Muscle layer of duodenum (tissue), 2 donors: Measurements from ENCODE around the gene ELMOD2.
A peak's percentile ranks its signal among the peaks of the same experiment; 100 is the strongest.
"Not testable (repeated sequence)": the region's sequence is repeated elsewhere in the genome, so short reads cannot be mapped to it uniquely, and the experiment has no call there.

Source experiments
- H3K27ac ChIP-seq: one replicate; pipeline ENCODE4 v1.7.0; 2013; ENCODE audit warnings: mild to moderate bottlenecking, low read length
- H3K27me3 ChIP-seq: one replicate; pipeline ENCODE4 v1.7.0; 2013; ENCODE audit warnings: low read depth, mild to moderate bottlenecking, control low read depth, low read length
- H3K36me3 ChIP-seq, 2 donors: one replicate each; pipeline ENCODE4 v1.7.0; 2013; ENCODE audit warnings: low read length in 2 of 2, control low read depth in 1 of 2, mild to moderate bottlenecking in 1 of 2; ENCODE audit not compliant: insufficient read depth in 2 of 2, control insufficient read depth in 1 of 2
- H3K4me1 ChIP-seq, 2 donors: one replicate each; pipeline ENCODE4 v1.7.0; 2013; ENCODE audit warnings: low read length in 2 of 2, mild to moderate bottlenecking in 2 of 2, control low read depth in 1 of 2, moderate library complexity in 1 of 2; ENCODE audit not compliant: insufficient read depth in 2 of 2, control insufficient read depth in 1 of 2
- H3K4me3 ChIP-seq, 2 donors: one replicate each; pipeline ENCODE4 v1.7.0; 2013; ENCODE audit warnings: low read length in 2 of 2, low read depth in 1 of 2, mild to moderate bottlenecking in 1 of 2
- H3K9me3 ChIP-seq, 2 donors: one replicate each; pipeline ENCODE4 v1.7.0; 2013; ENCODE audit warnings: low read length in 2 of 2, control low read depth in 1 of 2, mild to moderate bottlenecking in 1 of 2; ENCODE audit not compliant: control insufficient read depth in 1 of 2
- donor health status: healthy.

ELMOD2 gene, protein sequence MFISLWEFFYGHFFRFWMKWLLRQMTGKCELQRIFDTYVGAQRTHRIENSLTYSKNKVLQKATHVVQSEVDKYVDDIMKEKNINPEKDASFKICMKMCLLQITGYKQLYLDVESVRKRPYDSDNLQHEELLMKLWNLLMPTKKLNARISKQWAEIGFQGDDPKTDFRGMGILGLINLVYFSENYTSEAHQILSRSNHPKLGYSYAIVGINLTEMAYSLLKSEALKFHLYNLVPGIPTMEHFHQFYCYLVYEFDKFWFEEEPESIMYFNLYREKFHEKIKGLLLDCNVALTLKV

DNA sequence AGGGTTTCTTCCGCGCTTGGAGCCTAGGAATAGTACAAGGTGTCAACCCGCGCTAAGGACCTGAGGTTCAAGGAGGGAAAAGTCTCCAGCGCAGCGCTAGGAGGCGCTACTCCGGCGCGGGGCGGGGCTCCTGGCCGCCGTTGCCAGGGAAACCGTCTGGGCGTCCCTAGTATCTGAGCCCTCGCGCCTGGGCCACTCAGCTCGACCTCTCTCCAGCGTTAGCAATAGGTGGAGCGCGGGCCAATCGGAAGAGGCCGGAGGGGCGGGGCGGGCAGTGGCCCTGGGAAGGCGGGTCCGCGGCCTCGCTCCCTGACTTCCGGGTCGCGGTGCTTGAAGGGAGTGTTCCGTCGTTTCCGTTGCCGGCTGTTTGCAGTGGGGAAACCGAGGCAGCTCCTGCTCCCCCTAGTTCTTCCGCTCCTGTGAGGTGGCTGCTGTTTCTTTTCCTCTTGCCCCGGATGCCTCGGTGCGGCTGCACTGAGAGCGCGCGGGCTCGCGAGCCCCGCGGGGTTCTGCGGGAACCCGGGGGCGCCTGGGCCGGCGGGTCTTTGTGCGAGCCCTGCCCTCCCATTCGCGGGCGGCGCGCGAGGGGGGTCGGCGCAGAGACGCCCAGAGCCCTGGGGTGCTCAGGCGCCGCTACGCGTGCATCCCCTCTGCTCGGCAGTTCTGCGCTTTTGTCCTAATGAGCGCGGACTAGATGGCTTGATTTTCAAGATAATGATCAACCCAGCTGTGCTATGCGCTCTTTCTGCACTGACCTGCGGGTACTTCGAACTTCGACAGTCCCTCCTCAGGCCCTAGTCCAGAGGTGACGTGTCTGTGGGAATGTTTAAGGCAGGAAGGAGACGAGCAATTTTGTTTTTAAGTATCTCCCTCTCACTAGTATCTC lies at the start of gene ELMOD2:
Gene ELMOD2 (plus strand): TSS at position 312 of the 886 bp plus-strand sequence. CDS start 1,261 bp downstream, outside the sequence.
- Histone ChIP-seq H3K9me3 (no peaks in the 10 kb centered on the region), H3K27ac (peak within 1 kb of the TSS; percentile 71), H3K36me3 (peaks cover 2 to 10% of the 10 kb centered on the region in 2 donors)

DNA sequence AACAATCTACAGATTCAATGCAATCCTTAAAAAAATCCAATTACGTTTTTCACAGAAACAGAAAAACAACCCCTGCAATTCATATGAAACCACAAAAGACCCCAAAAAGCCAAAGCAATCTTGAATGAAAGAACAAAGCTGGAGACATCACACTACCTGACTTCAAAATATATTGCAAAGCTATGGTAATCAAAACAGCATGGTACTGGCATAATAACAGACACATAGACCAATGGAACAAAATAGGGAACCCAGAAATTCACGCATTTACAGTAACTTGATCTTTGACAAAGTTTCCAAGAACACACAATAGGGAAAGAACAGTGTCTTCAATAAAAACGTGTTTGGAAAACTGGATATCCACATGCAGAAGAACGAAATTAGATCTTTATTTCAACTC lies 40.5 kb upstream of the ELMOD2 start:
- Histone ChIP-seq H3K9me3 (peaks cover 0 to 4% of the 10 kb centered on the region in 2 donors), H3K27ac (no peak overlapping the region), H3K4me1 (no peaks in the 10 kb centered on the region), H3K4me3 (no peak overlapping the region), H3K36me3 (no peaks in the 10 kb centered on the region), H3K27me3 (no peaks in the 10 kb centered on the region)

More for the DNA sequence above, at the start of gene ELMOD2:
- no peaks in the 10 kb centered on the region for H3K27me3 ChIP-seq
- H3K4me1 ChIP-seq, result peaks cover 0 to 7% of the 10 kb centered on the region in 2 donors
- H3K4me3 ChIP-seq, result peak within 1 kb of the TSS; percentile 85 to 94

DNA sequence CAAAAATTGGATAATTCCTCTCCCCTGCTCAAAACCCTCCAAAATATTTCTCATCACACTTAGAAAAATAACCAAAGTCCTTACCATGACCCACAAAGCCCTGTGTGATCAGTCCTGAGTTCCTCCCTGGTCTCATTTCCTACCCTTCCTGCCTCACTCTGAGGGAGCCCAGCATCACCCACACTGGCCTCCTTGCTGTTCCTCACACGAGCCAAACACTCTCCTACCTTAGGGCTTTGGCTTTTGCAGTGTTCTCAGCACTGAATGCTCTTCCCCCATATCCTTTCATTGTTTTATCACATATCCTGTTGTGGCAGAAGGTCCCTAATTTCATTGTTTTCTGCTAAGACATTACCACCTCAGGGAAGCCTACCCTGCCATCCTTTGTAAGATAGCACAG lies 38.0 kb upstream of the ELMOD2 start:
- H3K27ac ChIP-seq, result no peak overlapping the region
- no peaks in the 10 kb centered on the region for H3K4me1 ChIP-seq
- H3K4me3 ChIP-seq, result no peak overlapping the region
- H3K9me3 ChIP-seq, result peaks cover 0 to 4% of the 10 kb centered on the region in 2 donors
- no peaks in the 10 kb centered on the region for H3K27me3 ChIP-seq
- no peaks in the 10 kb centered on the region for H3K36me3 ChIP-seq

DNA sequence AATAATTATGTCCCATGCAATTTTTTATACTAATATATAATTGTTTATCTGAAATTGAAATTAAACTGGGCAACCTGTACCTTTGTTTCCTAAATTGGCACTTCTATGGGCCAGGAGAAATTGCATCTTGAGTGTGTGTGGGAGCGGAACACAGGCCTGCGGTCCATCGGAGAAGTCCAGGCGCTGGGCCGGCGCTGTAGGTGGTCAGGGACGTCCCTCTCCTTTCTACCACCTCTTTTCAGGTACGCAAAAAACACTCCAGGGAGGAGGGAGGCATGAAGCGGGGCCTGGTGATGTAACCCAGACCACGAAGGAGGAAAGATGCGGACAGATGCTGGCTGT lies 26.6 kb upstream of the ELMOD2 start:
- Histone ChIP-seq H3K27me3 (peaks cover 29% of the 10 kb centered on the region), H3K4me3 (peak overlapping the region in 1 of 2 donors; percentile 52), H3K36me3 (no peaks in the 10 kb centered on the region), H3K9me3 (no peaks in the 10 kb centered on the region), H3K27ac (no peak overlapping the region), H3K4me1 (peaks cover 0 to 5% of the 10 kb centered on the region in 2 donors)

DNA sequence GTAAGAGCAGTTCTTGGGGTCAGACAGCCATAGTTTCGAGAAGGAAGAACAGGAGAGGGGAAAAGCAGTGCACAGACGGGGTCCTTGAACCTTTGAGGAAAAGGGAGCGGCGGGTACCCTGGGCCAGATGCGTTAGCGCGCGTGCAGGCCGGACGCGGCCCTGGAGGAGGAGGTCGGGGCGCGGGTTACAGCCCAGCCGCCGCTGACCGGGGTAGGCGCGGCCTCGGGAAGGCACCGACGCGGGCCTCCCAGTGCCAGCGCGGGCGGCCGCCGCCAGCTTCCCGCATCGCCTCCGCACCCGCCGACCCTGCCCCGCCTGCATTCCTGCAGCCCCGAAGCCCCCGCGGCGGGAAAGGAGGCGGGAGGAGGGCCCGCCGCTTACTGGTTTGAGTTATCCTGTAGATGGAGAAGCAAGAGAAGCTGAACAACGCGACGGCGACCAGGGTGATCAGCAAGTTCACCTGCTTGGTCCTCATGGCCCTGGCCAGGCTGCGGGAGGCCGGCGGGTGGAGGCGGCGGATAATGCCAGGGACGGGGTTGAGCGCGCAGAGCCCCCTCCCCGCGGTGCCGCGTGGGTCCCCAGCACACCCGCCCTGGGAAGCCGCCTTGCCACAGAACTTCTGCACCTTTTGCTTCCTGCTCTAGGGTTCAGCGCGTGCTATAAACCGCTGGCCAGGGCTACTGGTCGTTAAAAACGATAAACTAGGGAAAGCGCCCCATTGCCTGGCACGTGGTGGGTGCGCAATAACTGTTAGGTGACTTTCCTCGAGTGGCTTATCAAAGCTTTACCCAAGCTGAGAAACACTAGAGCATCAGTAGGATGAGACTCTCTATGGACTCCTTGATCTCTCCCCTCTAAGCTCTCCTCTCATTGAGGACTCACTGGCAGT lies 26.0 kb upstream of the ELMOD2 start, which contains the start of gene MGAT4D:
Gene MGAT4D (minus strand): TSS at position 547 of the 890 bp plus-strand sequence. CDS start 71 bp downstream, at position 476.
- Histone ChIP-seq H3K4me1 (peaks cover 0 to 5% of the 10 kb centered on the region in 2 donors), H3K27me3 (peaks cover 29% of the 10 kb centered on the region), H3K27ac (no peak within 1 kb of the TSS), H3K4me3 (peak within 1 kb of the TSS in 1 of 2 donors; percentile 52), H3K36me3 (no peaks in the 10 kb centered on the region), H3K9me3 (no peaks in the 10 kb centered on the region)

DNA sequence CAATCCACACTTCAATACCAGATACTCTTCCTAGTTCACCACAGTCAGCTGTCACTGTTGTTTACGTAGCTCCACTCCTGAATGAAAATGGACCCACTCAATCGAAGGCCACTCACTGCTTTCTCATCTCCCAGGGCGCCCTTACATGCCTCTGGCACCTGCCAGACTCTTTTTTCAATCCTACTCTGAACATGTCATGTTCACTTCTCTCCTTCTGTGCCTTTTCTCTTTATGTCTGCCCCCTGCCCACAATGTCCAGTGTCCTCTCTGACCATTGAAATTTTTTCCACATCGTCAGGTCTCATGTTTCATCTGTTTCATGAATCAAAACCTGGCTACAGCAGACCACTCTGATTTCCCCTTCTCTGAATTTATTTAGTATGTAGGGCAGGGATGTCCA lies 24.6 kb upstream of the ELMOD2 start:
- Histone ChIP-seq H3K36me3 (no peaks in the 10 kb centered on the region), H3K4me1 (peaks cover 0 to 5% of the 10 kb centered on the region in 2 donors), H3K9me3 (no peaks in the 10 kb centered on the region), H3K4me3 (no peak overlapping the region), H3K27ac (no peak overlapping the region), H3K27me3 (peaks cover 29% of the 10 kb centered on the region)

DNA sequence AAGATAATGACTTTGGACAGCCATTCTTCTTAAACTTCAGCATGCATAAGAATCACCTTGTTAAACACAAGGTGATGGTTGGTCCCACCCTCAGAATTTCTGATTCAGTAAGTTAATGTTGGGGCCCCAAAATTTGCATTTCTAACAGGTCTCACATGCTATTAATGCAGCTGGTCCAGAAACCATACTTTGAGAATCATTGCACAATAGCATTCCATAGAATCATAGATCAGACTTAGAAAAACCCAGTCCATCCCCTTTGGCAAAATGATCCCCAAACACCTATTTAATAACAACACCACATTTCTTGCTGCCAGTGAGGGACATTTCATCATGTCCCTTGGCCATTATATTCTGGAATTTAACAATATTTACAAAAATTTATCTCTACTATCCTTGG lies 19.7 kb upstream of the ELMOD2 start:
- Histone ChIP-seq H3K9me3 (no peaks in the 10 kb centered on the region), H3K36me3 (no peaks in the 10 kb centered on the region), H3K27ac (no peak overlapping the region), H3K27me3 (peaks cover 10% of the 10 kb centered on the region), H3K4me3 (no peak overlapping the region), H3K4me1 (no peaks in the 10 kb centered on the region)

DNA sequence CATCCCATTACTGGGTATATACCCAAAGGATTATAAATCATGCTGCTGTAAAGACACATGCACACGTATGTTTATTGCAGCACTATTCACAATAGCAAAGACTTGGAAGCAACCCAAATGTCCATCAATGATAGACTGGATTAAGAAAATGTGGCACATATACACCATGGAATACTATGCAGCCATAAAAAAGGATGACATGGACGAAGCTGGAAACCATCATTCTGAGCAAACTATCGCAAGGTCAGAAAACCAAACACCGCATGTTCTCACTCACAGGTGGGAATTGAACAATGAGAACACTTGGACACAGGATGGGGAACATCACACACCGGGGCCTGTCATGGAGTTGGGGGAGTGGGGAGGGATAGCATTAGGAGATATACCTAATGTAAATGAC lies 10.2 kb upstream of the ELMOD2 start:
- not testable (repeated sequence) for H3K27me3 ChIP-seq, H3K4me1 ChIP-seq, H3K27ac ChIP-seq, H3K36me3 ChIP-seq, H3K4me3 ChIP-seq, H3K9me3 ChIP-seq

DNA sequence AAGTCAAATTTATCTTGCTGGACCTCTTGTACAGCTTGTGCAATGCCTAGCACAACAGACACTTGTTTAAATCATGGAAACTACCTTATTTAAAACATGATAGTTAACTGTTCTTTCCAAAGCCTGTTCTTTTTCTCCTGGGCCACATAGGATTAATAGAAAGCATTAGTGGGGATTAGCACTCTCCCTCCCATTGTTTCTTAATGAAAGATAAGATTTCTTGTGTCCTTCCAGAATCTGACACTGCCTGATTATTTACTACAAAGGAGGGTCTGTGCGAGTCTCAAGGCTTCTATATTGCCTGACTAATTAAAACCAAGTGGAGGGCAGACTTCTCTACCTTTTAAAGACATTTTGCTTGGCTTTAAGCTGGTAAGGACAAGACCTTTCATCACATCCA lies 8.5 kb upstream of the ELMOD2 start:
- Histone ChIP-seq H3K36me3 (no peaks in the 10 kb centered on the region), H3K4me1 (no peaks in the 10 kb centered on the region), H3K9me3 (no peaks in the 10 kb centered on the region), H3K4me3 (no peak overlapping the region), H3K27me3 (no peaks in the 10 kb centered on the region), H3K27ac (no peak overlapping the region)

DNA sequence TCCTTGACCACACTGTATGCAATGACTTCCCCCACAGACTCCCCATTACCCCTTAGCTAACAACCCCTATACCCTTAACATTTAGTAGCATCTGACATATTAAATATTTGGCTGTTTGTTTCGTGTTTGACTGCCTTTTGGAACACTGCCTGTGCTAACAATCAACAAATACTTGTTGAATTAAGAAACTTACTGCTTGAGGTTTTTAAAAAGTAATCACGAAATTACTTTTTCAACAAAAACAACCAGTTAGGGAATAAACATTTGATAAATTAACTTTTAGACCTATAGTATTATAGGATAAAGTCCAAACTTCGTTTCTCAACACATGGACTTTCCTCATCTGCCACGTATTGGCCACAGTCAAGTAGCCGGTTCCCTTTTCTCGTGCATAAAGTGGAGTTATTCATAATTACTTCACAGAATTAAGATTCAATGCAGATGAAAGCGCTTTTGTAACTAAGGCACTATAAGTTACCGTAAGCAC lies 555 bp upstream of the ELMOD2 start:
- peaks cover 0 to 7% of the 10 kb centered on the region in 2 donors for H3K4me1 ChIP-seq
- H3K27ac ChIP-seq, result peak overlapping the region; percentile 64

More for the DNA sequence above, 555 bp upstream of the ELMOD2 start:
- peaks cover 0 to 8% of the 10 kb centered on the region in 2 donors for H3K36me3 ChIP-seq
- H3K4me3 ChIP-seq, result peak overlapping the region; percentile 85 to 94
- H3K9me3 ChIP-seq, result no peaks in the 10 kb centered on the region
- no peaks in the 10 kb centered on the region for H3K27me3 ChIP-seq
